ENCODE measurements around the gene ADM5. TPM values are rescaled to one million over a fixed set of nuclear protein-coding genes. Genes with fewer than 3 reads are reported as not detected.

The ADM5 gene
- total RNA-seq, 1 donor from 2014 or later, result 1.9 TPM

GRCh38 chr19:49651820-49652550, 37.4 kb upstream of the ADM5 start:
- Histone ChIP-seq H3K27me3 (no peaks in the 10 kb centered on the region), H3K36me3 (peaks cover 86% of the 10 kb centered on the region), H3K9me3 (no peaks in the 10 kb centered on the region), H3K27ac (no peak overlapping the region), H3K4me3 (no peak overlapping the region), H3K4me1 (no peaks in the 10 kb centered on the region)
- no peak for ATAC-seq
- intact Hi-C loops (cut with DNase I), result no loop called here
- TF ChIP-seq, protein P1, sequence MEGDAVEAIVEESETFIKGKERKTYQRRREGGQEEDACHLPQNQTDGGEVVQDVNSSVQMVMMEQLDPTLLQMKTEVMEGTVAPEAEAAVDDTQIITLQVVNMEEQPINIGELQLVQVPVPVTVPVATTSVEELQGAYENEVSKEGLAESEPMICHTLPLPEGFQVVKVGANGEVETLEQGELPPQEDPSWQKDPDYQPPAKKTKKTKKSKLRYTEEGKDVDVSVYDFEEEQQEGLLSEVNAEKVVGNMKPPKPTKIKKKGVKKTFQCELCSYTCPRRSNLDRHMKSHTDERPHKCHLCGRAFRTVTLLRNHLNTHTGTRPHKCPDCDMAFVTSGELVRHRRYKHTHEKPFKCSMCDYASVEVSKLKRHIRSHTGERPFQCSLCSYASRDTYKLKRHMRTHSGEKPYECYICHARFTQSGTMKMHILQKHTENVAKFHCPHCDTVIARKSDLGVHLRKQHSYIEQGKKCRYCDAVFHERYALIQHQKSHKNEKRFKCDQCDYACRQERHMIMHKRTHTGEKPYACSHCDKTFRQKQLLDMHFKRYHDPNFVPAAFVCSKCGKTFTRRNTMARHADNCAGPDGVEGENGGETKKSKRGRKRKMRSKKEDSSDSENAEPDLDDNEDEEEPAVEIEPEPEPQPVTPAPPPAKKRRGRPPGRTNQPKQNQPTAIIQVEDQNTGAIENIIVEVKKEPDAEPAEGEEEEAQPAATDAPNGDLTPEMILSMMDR (IDR thresholded peaks at IDR 0.05), result no peak
- DNase-seq, result no peak

DNA sequence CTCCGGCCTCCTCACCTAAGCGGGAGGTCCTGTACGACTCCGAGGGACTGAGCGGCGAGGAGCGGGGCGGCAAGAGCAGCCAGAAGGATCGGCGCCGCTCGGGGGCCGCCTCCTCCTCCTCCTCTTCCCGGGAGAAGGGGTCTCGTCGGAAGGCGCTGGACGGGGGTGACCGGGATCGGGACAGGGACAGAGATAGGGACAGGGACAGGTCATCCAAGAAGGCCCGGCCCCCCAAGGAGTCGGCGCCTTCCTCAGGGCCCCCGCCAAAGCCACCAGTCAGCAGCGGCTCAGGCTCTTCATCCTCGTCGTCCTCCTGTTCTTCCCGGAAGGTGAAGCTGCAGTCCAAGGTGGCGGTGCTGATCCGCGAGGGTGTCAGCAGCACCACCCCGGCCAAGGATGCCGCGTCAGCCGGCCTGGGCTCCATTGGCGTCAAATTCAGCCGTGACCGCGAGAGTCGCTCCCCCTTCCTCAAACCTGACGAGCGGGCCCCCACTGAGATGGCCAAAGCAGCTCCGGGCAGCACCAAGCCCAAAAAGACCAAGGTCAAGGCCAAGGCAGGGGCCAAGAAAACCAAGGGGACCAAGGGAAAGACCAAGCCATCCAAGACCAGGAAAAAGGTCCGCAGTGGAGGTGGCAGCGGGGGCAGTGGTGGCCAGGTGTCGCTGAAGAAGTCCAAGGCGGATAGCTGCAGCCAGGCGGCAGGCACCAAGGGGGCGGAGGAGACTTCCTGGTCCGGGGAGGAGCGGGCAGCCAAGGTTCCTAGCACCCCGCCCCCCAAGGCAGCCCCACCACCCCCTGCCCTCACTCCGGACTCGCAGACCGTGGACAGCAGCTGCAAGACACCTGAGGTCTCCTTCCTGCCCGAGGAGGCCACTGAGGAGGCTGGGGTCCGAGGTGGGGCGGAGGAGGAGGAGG, 36.6 kb upstream of the ADM5 start:
- ATAC-seq (no peak), DNase-seq (no peak)
- H3K4me3 ChIP-seq, result no peak overlapping the region
- peaks cover 86% of the 10 kb centered on the region for H3K36me3 ChIP-seq
- no peaks in the 10 kb centered on the region for H3K9me3 ChIP-seq
- H3K27ac ChIP-seq, result no peak overlapping the region
- no peaks in the 10 kb centered on the region for H3K27me3 ChIP-seq
- intact Hi-C loops (cut with DNase I), result no loop called here
- no peaks in the 10 kb centered on the region for H3K4me1 ChIP-seq
- TF ChIP-seq, protein P1 (IDR thresholded peaks at IDR 0.05), result no peak

- TF ChIP-seq, protein P1 (IDR thresholded peaks at IDR 0.05), result no peak
- no peak overlapping the region for H3K4me3 ChIP-seq
- H3K27me3 ChIP-seq, result no peaks in the 10 kb centered on the region
- ATAC-seq (no peak), DNase-seq (no peak)
- no peaks in the 10 kb centered on the region for H3K9me3 ChIP-seq
- no peaks in the 10 kb centered on the region for H3K4me1 ChIP-seq
- intact Hi-C loops (cut with DNase I), result no loop called here
- peaks cover 85% of the 10 kb centered on the region for H3K36me3 ChIP-seq
- H3K27ac ChIP-seq, result no peak overlapping the region
Observed at GRCh38 chr19:49653466-49653806, 36.0 kb upstream of the ADM5 start.

GRCh38 chr19:49654581-49654980, 34.8 kb upstream of the ADM5 start:
- TF ChIP-seq, protein P1 (IDR thresholded peaks at IDR 0.05), result no peak
- no peaks in the 10 kb centered on the region for H3K27me3 ChIP-seq
- ATAC-seq (no peak), DNase-seq (no peak)
- H3K4me1 ChIP-seq, result no peaks in the 10 kb centered on the region
- no peak overlapping the region for H3K27ac ChIP-seq
- no peak overlapping the region for H3K4me3 ChIP-seq
- H3K36me3 ChIP-seq, result peaks cover 85% of the 10 kb centered on the region
- intact Hi-C loops (cut with DNase I), result no loop called here
- H3K9me3 ChIP-seq, result no peaks in the 10 kb centered on the region

GRCh38 chr19:49655570-49656455, 33.6 kb upstream of the ADM5 start:
- DNase-seq, result no peak
- intact Hi-C loops (cut with DNase I), result no loop called here
- H3K36me3 ChIP-seq, result peaks cover 83% of the 10 kb centered on the region

More at GRCh38 chr19:49655570-49656455, 33.6 kb upstream of the ADM5 start:
- Histone ChIP-seq H3K4me3 (no peak overlapping the region), H3K27ac (no peak overlapping the region), H3K9me3 (no peaks in the 10 kb centered on the region), H3K27me3 (no peaks in the 10 kb centered on the region), H3K4me1 (no peaks in the 10 kb centered on the region)
- TF ChIP-seq, protein P1 (IDR thresholded peaks at IDR 0.05), result no peak
- no peak for ATAC-seq

All from upper lobe of right lung (tissue), 1 donor.